NT2/D1 (cell line): ENCODE data around the gene CUTA.

Experiments used
- SUZ12 ChIP-seq: IDR thresholded peaks from 2 replicates; pipeline ENCODE4 v1.6.1; 2011; ENCODE audit not compliant: insufficient read length, insufficient read depth; ENCODE audit errors: extremely low read depth
- YY1 ChIP-seq: IDR thresholded peaks from 2 replicates; pipeline ENCODE4 v1.6.1; 2011; ENCODE audit not compliant: insufficient read length, insufficient read depth

DNA sequence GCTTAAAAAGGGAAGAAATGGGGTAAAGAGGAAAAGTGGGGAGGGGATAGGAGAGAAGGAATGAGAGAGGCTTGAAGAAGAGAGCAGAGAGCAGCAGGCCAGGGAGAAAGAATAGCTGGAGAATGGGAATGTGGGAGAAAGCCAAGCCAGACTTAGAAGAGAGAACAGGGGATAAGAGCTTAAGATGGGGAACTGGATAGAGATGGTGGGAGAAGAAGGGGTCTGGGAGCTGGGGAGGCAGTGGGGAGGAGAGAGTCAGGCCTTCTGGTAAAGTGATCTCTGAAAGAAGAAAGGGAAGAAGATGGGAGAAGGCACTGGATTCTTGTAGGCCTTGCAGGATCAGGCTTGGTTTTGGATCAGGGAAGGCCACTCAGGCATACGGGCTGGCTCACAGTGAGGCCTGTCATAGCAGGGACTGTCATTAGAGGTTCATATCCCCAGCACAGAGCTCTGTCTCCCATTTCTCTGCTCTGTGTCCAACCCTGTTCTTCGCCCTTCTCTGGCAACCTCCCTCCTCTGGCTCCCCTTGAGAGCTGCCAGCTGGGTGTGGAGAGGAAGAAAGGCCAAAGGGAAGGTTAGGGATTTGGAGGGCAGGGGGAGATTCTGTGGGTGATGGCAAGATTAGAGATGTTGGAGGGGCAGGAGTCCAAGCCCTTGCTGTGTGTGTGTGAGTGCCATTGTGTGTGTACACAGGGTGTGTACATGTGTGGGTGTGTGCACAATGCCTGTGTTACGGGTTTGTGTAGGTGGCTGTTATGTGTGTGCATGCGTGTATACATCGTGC, 11.3 kb upstream of the CUTA start:
- no peak for TF ChIP-seq YY1
- no peak for TF ChIP-seq SUZ12
